ENCODE measurements around the gene CDH12.

The CDH12 gene

DNA sequence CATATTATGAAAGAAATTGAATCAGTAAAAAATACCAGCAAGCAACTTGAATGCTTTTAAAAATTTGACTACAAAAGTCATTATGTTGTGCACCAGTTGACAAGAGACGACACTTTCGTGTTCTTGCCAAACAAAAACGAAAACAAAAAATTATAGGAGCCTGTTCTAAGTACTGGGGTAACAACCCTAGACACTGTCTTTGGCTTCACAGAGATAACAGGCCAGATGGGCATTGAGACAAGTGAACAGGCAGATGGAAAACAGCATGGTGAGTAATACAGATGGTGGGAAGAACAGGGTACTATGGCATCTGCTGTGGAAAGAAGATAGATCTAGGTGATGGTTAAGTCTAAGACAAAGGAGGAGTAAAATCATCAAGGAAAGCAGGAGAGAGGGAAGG is 99.0 kb downstream of the CDH12 start:
- TF ChIP-seq, protein P1, sequence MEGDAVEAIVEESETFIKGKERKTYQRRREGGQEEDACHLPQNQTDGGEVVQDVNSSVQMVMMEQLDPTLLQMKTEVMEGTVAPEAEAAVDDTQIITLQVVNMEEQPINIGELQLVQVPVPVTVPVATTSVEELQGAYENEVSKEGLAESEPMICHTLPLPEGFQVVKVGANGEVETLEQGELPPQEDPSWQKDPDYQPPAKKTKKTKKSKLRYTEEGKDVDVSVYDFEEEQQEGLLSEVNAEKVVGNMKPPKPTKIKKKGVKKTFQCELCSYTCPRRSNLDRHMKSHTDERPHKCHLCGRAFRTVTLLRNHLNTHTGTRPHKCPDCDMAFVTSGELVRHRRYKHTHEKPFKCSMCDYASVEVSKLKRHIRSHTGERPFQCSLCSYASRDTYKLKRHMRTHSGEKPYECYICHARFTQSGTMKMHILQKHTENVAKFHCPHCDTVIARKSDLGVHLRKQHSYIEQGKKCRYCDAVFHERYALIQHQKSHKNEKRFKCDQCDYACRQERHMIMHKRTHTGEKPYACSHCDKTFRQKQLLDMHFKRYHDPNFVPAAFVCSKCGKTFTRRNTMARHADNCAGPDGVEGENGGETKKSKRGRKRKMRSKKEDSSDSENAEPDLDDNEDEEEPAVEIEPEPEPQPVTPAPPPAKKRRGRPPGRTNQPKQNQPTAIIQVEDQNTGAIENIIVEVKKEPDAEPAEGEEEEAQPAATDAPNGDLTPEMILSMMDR (IDR thresholded peaks at IDR 0.05; ENCODE audit: low read depth, low read length) = no peak
- DNase-seq = no peak
- Histone ChIP-seq H3K36me3 (no peaks in the 10 kb centered on the region), H3K9me3 (no peaks in the 10 kb centered on the region), H3K4me1 (no peaks in the 10 kb centered on the region), H3K27me3 (no peaks in the 10 kb centered on the region; the same call in 1 of the 2 replicates), H3K4me3 (ENCODE audit: low read depth, low read length) (no peak overlapping the region)

DNA sequence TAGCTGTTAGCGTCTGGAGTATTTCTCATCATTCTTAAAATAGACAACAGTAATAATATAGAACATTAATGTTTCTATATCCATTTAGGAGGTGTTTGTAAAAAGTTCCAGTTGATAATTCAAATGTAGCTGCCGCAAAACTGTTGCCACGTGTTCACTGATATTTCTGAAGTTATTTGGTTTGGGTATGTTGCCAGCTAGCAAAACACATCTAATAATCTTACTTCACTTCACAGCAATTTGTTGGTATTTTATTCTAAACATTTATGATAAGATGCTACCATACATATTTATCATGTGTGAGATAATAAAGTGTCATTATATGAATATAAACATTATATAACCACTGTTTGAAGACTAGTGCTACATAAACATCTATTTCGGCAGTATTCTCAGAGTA is 101.6 kb downstream of the CDH12 start:
- Histone ChIP-seq H3K4me3 (ENCODE audit: low read depth, low read length) (no peak overlapping the region), H3K27me3 (no peaks in the 10 kb centered on the region), H3K9me3 (no peaks in the 10 kb centered on the region), H3K36me3 (no peaks in the 10 kb centered on the region), H3K4me1 (no peaks in the 10 kb centered on the region)
- TF ChIP-seq, protein P1 (IDR thresholded peaks at IDR 0.05; ENCODE audit: low read depth, low read length) = no peak
- DNase-seq = no peak

DNA sequence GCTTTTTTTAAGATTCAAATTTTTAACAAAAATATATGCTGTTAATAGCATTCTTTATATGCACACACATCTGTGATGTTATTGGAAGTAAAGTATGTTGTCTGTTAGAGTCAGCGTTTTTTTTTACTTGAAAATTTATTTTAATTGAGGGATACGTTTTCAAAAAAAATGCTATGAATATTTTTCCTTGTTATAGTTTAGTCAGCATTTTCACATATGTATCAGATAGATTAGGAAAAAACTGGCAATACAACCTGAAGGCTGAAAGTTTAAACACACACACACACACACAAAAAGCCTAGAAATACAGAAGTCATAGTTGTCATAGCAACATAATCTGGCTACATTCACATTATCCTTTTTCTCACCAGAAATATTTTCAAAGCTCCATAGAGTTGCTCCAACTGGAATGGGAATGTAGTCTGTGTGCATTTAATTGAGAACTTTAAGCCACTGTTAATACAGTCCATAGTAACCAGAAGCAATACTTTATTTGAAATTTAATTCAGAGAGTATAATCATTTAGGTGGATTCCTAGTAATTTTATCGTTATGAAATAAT is 116.6 kb downstream of the CDH12 start:
- no peaks in the 10 kb centered on the region for H3K36me3 ChIP-seq
- no peaks in the 10 kb centered on the region for H3K4me1 ChIP-seq
- no peaks in the 10 kb centered on the region for H3K27me3 ChIP-seq
- no peak for DNase-seq
- no peaks in the 10 kb centered on the region for H3K9me3 ChIP-seq
- TF ChIP-seq, protein P1 (IDR thresholded peaks at IDR 0.05; ENCODE audit: low read depth, low read length) = no peak
- H3K4me3 ChIP-seq (ENCODE audit: low read depth, low read length) = no peak overlapping the region

- no peak for DNase-seq
- Histone ChIP-seq H3K36me3 (no peaks in the 10 kb centered on the region), H3K9me3 (no peaks in the 10 kb centered on the region), H3K27me3 (no peaks in the 10 kb centered on the region), H3K4me1 (no peaks in the 10 kb centered on the region), H3K4me3 (ENCODE audit: low read depth, low read length) (no peak overlapping the region)
- TF ChIP-seq, protein P1 (IDR thresholded peaks at IDR 0.05; ENCODE audit: low read depth, low read length) = no peak
Measured at GRCh38 chr5:22734907-22735306, 118.2 kb downstream of the CDH12 start.

- H3K4me1 ChIP-seq = no peaks in the 10 kb centered on the region
- no peaks in the 10 kb centered on the region for H3K9me3 ChIP-seq
- H3K27me3 ChIP-seq = no peaks in the 10 kb centered on the region
- TF ChIP-seq, protein P1 (IDR thresholded peaks at IDR 0.05; ENCODE audit: low read depth, low read length) = no peak
- H3K4me3 ChIP-seq (ENCODE audit: low read depth, low read length) = no peak overlapping the region
- DNase-seq = no peak
- no peaks in the 10 kb centered on the region for H3K36me3 ChIP-seq
Measured at GRCh38 chr5:22728610-22729009, 124.5 kb downstream of the CDH12 start.

GRCh38 chr5:22722491-22722890 is 130.7 kb downstream of the CDH12 start:
- Histone ChIP-seq H3K9me3 (no peaks in the 10 kb centered on the region), H3K4me1 (no peaks in the 10 kb centered on the region), H3K36me3 (no peaks in the 10 kb centered on the region), H3K27me3 (no peaks in the 10 kb centered on the region), H3K4me3 (ENCODE audit: low read depth, low read length) (no peak overlapping the region)
- DNase-seq = no peak
- TF ChIP-seq, protein P1 (IDR thresholded peaks at IDR 0.05; ENCODE audit: low read depth, low read length) = no peak

Measured in BE2C (cell line).